Peyer's patch (tissue), 4 donors: Measurements from ENCODE around the gene ZNF81. TPM values are rescaled to one million over a fixed set of nuclear protein-coding genes. Genes with fewer than 3 reads are reported as not detected.
A peak's percentile ranks its signal among the peaks of the same experiment; 100 is the strongest.

Experiments used
- DNase-seq, 3 donors: peaks; one replicate each; pipeline ENCODE4 v3.0.0-alpha.2; 2017 to 2019
- H3K27ac ChIP-seq, 4 donors: fragments of 200-600 bp; sonication (generic); one replicate each; pipeline ENCODE4 v1.5.1; 2016 to 2019
- H3K27me3 ChIP-seq, 2 donors: fragments of 200-600 bp; sonication (generic); one replicate each; pipeline ENCODE4 v1.5.1; 2019
- H3K36me3 ChIP-seq, 3 donors: fragments of 200-600 bp; sonication (generic); one replicate each; pipeline ENCODE4 v1.5.1; 2016 to 2019
- H3K4me1 ChIP-seq, 4 donors: fragments of 200-600 bp; sonication (generic); one replicate each; pipeline ENCODE4 v1.5.1; 2016 to 2019
- H3K4me3 ChIP-seq, 4 donors: fragments of 200-600 bp; sonication (generic); 1 replicate in 3 of 4; 2 replicates in 1 of 4; pipeline ENCODE4 v1.5.1; 2016 to 2019; ENCODE audit warnings: mild to moderate bottlenecking in 1 of 4
- H3K9me3 ChIP-seq, 4 donors: fragments of 200-600 bp; sonication (generic); one replicate each; pipeline ENCODE4 v1.5.1; 2016 to 2019; ENCODE audit warnings: mild to moderate bottlenecking in 1 of 4
- POLR2A ChIP-seq, 2 donors: fragments of 450-650 bp; IDR thresholded peaks; one replicate each; pipeline ENCODE4 v1.5.1; 2017; ENCODE audit warnings: antibody characterized with exemption in 2 of 2, mild to moderate bottlenecking in 2 of 2, moderate library complexity in 2 of 2
- total RNA-seq, 4 donors: library from RNA; depleted of rRNA; stranded (reverse); fragments of >200 nt; gene quantifications; one replicate each; pipeline ENCODE4 v1.1.0, GENCODE V29; 2016
- TF ChIP-seq, protein P1 (sequence below), 6 experiments: fragments of 450-650 bp in 4 of 6; fragments of 200-600 bp in 2 of 6; sonication (generic) in 1 of 6; IDR thresholded peaks; one replicate each; pipeline ENCODE4 v1.5.1; 2017 to 2019; ENCODE audit warnings: antibody characterized with exemption in 6 of 6, mild to moderate bottlenecking in 3 of 6, moderate library complexity in 1 of 6

The ZNF81 gene
- total RNA-seq, 4 donors from 2014 or later, result 8.3 to 13.9 (median 10.6) TPM

DNA sequence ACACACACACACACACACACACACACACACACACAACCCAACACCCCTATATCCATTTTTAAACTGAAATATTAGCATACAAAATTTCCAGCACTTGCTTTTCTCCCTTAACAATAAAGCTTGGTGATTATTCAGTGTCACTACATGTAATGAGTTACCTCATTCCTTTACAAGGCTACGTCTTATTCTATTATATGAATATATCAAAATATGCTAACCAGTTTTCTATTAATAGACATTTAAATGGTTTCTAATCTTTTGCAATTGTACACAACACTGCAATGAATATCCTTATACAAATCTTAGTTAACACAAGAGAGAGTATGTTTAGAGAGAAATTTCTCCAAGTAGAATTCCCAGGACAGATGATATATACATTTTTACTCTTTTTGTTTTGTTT is 14.2 kb downstream of the ZNF81 start:
- Histone ChIP-seq H3K4me1 (no peaks in the 10 kb centered on the region), H3K27ac (no peak overlapping the region), H3K36me3 (peaks cover 0 to 6% (median 0%) of the 10 kb centered on the region in 3 donors), H3K4me3 (no peak overlapping the region), H3K9me3 (no peaks in the 10 kb centered on the region), H3K27me3 (no peaks in the 10 kb centered on the region)
- DNase-seq, result no peak
- no peak for TF ChIP-seq POLR2A (IDR thresholded peaks at IDR 0.05)
- TF ChIP-seq, protein P1, sequence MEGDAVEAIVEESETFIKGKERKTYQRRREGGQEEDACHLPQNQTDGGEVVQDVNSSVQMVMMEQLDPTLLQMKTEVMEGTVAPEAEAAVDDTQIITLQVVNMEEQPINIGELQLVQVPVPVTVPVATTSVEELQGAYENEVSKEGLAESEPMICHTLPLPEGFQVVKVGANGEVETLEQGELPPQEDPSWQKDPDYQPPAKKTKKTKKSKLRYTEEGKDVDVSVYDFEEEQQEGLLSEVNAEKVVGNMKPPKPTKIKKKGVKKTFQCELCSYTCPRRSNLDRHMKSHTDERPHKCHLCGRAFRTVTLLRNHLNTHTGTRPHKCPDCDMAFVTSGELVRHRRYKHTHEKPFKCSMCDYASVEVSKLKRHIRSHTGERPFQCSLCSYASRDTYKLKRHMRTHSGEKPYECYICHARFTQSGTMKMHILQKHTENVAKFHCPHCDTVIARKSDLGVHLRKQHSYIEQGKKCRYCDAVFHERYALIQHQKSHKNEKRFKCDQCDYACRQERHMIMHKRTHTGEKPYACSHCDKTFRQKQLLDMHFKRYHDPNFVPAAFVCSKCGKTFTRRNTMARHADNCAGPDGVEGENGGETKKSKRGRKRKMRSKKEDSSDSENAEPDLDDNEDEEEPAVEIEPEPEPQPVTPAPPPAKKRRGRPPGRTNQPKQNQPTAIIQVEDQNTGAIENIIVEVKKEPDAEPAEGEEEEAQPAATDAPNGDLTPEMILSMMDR (IDR thresholded peaks at IDR 0.05), result no peak

- Histone ChIP-seq H3K36me3 (no peaks in the 10 kb centered on the region), H3K4me1 (no peaks in the 10 kb centered on the region), H3K27me3 (no peaks in the 10 kb centered on the region), H3K4me3 (no peak overlapping the region), H3K9me3 (no peaks in the 10 kb centered on the region), H3K27ac (no peak overlapping the region)
- no peak for TF ChIP-seq POLR2A (IDR thresholded peaks at IDR 0.05)
- TF ChIP-seq, protein P1 (IDR thresholded peaks at IDR 0.05), result peak in 4 of 6 experiments; percentile 15 to 61 (median 60)
- DNase-seq, result peak; percentile 17 to 62 (median 50)
These were observed 17.8 kb downstream of the ZNF81 start for GRCh38 chrX:47854474-47854873.

- no peak for DNase-seq
- Histone ChIP-seq H3K4me3 (no peak overlapping the region), H3K36me3 (no peaks in the 10 kb centered on the region), H3K27ac (no peak overlapping the region), H3K27me3 (no peaks in the 10 kb centered on the region), H3K4me1 (no peaks in the 10 kb centered on the region), H3K9me3 (no peaks in the 10 kb centered on the region)
- TF ChIP-seq, protein P1 (IDR thresholded peaks at IDR 0.05), result no peak
- TF ChIP-seq POLR2A (IDR thresholded peaks at IDR 0.05), result no peak
These were observed 23.0 kb downstream of the ZNF81 start for GRCh38 chrX:47859686-47860085.

- Histone ChIP-seq H3K4me1 (no peaks in the 10 kb centered on the region), H3K27ac (no peak overlapping the region), H3K9me3 (no peaks in the 10 kb centered on the region), H3K27me3 (no peaks in the 10 kb centered on the region), H3K4me3 (no peak overlapping the region), H3K36me3 (no peaks in the 10 kb centered on the region)
- TF ChIP-seq, protein P1 (IDR thresholded peaks at IDR 0.05), result no peak
- no peak for TF ChIP-seq POLR2A (IDR thresholded peaks at IDR 0.05)
- no peak for DNase-seq
These were observed 26.0 kb downstream of the ZNF81 start for GRCh38 chrX:47862680-47863079.

DNA sequence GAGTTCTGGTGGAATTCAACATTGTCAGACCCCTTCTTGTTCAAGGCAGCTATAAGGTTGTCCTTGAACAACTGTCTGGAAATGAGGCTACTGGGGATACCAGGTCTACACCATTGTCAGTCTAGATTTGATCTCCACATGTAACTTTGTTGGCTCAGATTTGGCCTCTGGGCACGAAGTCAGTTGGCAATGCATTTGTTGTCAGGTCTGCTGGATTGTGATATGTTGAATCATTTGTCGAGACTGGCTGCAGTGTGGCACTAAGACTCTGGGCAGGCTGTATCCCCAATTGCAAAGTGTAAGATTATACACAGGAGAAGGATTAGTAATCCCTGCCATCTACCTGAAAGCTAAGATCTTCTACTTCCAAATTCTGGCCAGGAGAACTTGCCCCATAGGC is 26.5 kb downstream of the ZNF81 start:
- no peak overlapping the region for H3K4me3 ChIP-seq
- no peak overlapping the region for H3K27ac ChIP-seq
- no peaks in the 10 kb centered on the region for H3K27me3 ChIP-seq
- no peaks in the 10 kb centered on the region for H3K36me3 ChIP-seq
- no peaks in the 10 kb centered on the region for H3K4me1 ChIP-seq
- H3K9me3 ChIP-seq, result no peaks in the 10 kb centered on the region
- TF ChIP-seq POLR2A (IDR thresholded peaks at IDR 0.05), result no peak
- TF ChIP-seq, protein P1 (IDR thresholded peaks at IDR 0.05), result no peak
- DNase-seq, result no peak

GRCh38 chrX:47864300-47864699 is 27.6 kb downstream of the ZNF81 start:
- TF ChIP-seq, protein P1 (IDR thresholded peaks at IDR 0.05), result no peak
- no peak for TF ChIP-seq POLR2A (IDR thresholded peaks at IDR 0.05)
- no peak for DNase-seq
- H3K9me3 ChIP-seq, result no peaks in the 10 kb centered on the region
- no peak overlapping the region for H3K27ac ChIP-seq
- H3K27me3 ChIP-seq, result no peaks in the 10 kb centered on the region
- H3K4me1 ChIP-seq, result no peaks in the 10 kb centered on the region
- no peak overlapping the region for H3K4me3 ChIP-seq
- no peaks in the 10 kb centered on the region for H3K36me3 ChIP-seq
